ENCODE results near the gene ZNRF3.
"Not testable (repeated sequence)": the region's sequence is repeated elsewhere in the genome, so short reads cannot be mapped to it uniquely, and the experiment has no call there.

Gene ZNRF3

DNA sequence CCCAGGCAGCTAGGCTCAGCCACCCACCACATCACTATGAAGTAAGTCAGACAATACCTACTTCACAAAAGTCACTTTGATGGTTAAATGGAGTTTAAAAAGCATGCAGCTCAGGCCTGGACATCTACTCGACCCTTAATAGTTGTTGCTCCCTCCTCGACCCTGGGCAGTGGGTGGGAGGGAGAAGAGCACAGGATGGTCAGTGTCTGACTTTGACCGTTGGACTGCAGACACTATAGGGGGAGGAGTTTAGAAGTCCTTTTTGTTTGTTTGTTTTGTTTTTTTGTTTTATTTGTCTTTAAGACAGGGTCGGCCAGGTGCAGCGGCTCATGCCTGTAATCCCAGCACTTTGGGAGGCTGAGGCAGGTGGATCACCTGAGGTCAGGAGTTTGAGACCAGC lies 44.4 kb upstream of the ZNRF3 start:
- Histone ChIP-seq H3K4me3 (ENCODE audit: low read depth in 1 of 2, low read length in 2 of 2) (no peak overlapping the region), H3K79me2 (ENCODE audit: insufficient read depth, low read length) (no peaks in the 10 kb centered on the region), H3K36me3 (ENCODE audit: insufficient read depth, low read length) (peaks cover under 1% of the 10 kb centered on the region; the same call in 1 of the 2 replicates), H3K27ac (ENCODE audit: low read length) (no peak overlapping the region), H3K9me3 (ENCODE audit: insufficient read depth, low read length, severe bottlenecking) (no peaks in the 10 kb centered on the region), H4K20me1 (ENCODE audit: insufficient read depth, low read length) (no peaks in the 10 kb centered on the region), H3K4me2 (ENCODE audit: insufficient read depth, low read length) (no peak overlapping the region), H3K4me1 (ENCODE audit: insufficient read depth, low read length) (peaks cover 10% of the 10 kb centered on the region), H3K9ac (ENCODE audit: low read depth, low read length) (no peak overlapping the region), H3K27me3 (ENCODE audit: insufficient read depth, low read length, poor library complexity) (no peaks in the 10 kb centered on the region), H2AFZ (ENCODE audit: low read depth, low read length) (no peak overlapping the region)
- no peak for TF ChIP-seq EZH2 (IDR thresholded peaks at IDR 0.05; ENCODE audit: borderline replicate concordance, low read depth, low read length, severe bottlenecking)
- TF ChIP-seq, protein P1, sequence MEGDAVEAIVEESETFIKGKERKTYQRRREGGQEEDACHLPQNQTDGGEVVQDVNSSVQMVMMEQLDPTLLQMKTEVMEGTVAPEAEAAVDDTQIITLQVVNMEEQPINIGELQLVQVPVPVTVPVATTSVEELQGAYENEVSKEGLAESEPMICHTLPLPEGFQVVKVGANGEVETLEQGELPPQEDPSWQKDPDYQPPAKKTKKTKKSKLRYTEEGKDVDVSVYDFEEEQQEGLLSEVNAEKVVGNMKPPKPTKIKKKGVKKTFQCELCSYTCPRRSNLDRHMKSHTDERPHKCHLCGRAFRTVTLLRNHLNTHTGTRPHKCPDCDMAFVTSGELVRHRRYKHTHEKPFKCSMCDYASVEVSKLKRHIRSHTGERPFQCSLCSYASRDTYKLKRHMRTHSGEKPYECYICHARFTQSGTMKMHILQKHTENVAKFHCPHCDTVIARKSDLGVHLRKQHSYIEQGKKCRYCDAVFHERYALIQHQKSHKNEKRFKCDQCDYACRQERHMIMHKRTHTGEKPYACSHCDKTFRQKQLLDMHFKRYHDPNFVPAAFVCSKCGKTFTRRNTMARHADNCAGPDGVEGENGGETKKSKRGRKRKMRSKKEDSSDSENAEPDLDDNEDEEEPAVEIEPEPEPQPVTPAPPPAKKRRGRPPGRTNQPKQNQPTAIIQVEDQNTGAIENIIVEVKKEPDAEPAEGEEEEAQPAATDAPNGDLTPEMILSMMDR (IDR thresholded peaks at IDR 0.05; ENCODE audit: borderline replicate concordance, extremely low read depth, low read length, poor library complexity, severe bottlenecking), result no peak
- ATAC-seq (ENCODE audit: insufficient read depth, low read depth) (no peak), DNase-seq (no peak)

- H3K27ac ChIP-seq (ENCODE audit: low read length), result no peak overlapping the region
- no peak overlapping the region for H3K4me2 ChIP-seq (ENCODE audit: insufficient read depth, low read length)
- no peak for DNase-seq
- no peaks in the 10 kb centered on the region for H4K20me1 ChIP-seq (ENCODE audit: insufficient read depth, low read length)
- peaks cover 1% of the 10 kb centered on the region for H3K9me3 ChIP-seq (ENCODE audit: insufficient read depth, low read length, severe bottlenecking)
- H3K4me3 ChIP-seq (ENCODE audit: low read depth in 1 of 2, low read length in 2 of 2), result no peak overlapping the region
- ATAC-seq (ENCODE audit: insufficient read depth, low read depth), result no peak
- TF ChIP-seq, protein P1 (IDR thresholded peaks at IDR 0.05; ENCODE audit: borderline replicate concordance, extremely low read depth, low read length, poor library complexity, severe bottlenecking), result no peak
- no peak for TF ChIP-seq EZH2 (IDR thresholded peaks at IDR 0.05; ENCODE audit: borderline replicate concordance, low read depth, low read length, severe bottlenecking)
- peaks cover 10% of the 10 kb centered on the region for H3K4me1 ChIP-seq (ENCODE audit: insufficient read depth, low read length)
- H3K79me2 ChIP-seq (ENCODE audit: insufficient read depth, low read length), result no peaks in the 10 kb centered on the region
- no peaks in the 10 kb centered on the region for H3K27me3 ChIP-seq (ENCODE audit: insufficient read depth, low read length, poor library complexity)
- no peak overlapping the region for H2AFZ ChIP-seq (ENCODE audit: low read depth, low read length)
- H3K36me3 ChIP-seq (ENCODE audit: insufficient read depth, low read length), result no peaks in the 10 kb centered on the region
- H3K9ac ChIP-seq (ENCODE audit: low read depth, low read length), result no peak overlapping the region
Observed at GRCh38 chr22:28841111-28841510, 42.3 kb upstream of the ZNRF3 start.

DNA sequence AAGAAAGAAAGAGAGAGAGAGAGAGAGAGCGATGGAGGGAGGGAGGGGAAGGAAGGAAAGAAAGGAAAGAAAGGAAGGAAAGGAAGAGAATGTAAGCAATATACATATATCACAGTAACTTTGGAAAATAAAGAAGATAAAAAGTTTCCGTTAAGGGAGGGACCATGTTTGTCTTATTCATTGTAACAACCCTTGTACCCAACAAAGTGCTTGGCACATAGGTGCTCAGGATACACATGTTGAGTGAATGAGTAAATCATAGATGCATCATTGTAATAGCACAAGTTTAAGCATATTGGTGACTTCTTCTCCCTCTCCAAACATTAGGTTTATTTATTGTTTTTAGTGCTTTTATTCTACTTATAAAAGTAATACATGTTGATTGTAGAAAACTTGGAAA lies 39.7 kb upstream of the ZNRF3 start:
- Histone ChIP-seq H3K9ac (ENCODE audit: low read depth, low read length) (no peak overlapping the region), H3K4me1 (ENCODE audit: insufficient read depth, low read length) (no peaks in the 10 kb centered on the region), H3K27me3 (ENCODE audit: insufficient read depth, low read length, poor library complexity) (no peaks in the 10 kb centered on the region), H3K4me2 (ENCODE audit: insufficient read depth, low read length) (no peak overlapping the region), H4K20me1 (ENCODE audit: insufficient read depth, low read length) (no peaks in the 10 kb centered on the region), H3K9me3 (ENCODE audit: insufficient read depth, low read length, severe bottlenecking) (peaks cover 16% of the 10 kb centered on the region), H2AFZ (ENCODE audit: low read depth, low read length) (no peak overlapping the region), H3K4me3 (ENCODE audit: low read depth in 1 of 2, low read length in 2 of 2) (no peak overlapping the region), H3K27ac (ENCODE audit: low read length) (no peak overlapping the region), H3K79me2 (ENCODE audit: insufficient read depth, low read length) (no peaks in the 10 kb centered on the region), H3K36me3 (ENCODE audit: insufficient read depth, low read length) (no peaks in the 10 kb centered on the region)
- TF ChIP-seq EZH2 (IDR thresholded peaks at IDR 0.05; ENCODE audit: borderline replicate concordance, low read depth, low read length, severe bottlenecking), result no peak
- TF ChIP-seq, protein P1 (IDR thresholded peaks at IDR 0.05; ENCODE audit: borderline replicate concordance, extremely low read depth, low read length, poor library complexity, severe bottlenecking), result no peak
- DNase-seq, result no peak
- no peak for ATAC-seq (ENCODE audit: insufficient read depth, low read depth)

- H3K9ac ChIP-seq (ENCODE audit: low read depth, low read length); H3K4me3 ChIP-seq (ENCODE audit: low read depth in 1 of 2, low read length in 2 of 2); DNase-seq; ATAC-seq (ENCODE audit: insufficient read depth, low read depth); H3K27me3 ChIP-seq (ENCODE audit: insufficient read depth, low read length, poor library complexity); H3K27ac ChIP-seq (ENCODE audit: low read length); H3K79me2 ChIP-seq (ENCODE audit: insufficient read depth, low read length); H4K20me1 ChIP-seq (ENCODE audit: insufficient read depth, low read length); H3K36me3 ChIP-seq (ENCODE audit: insufficient read depth, low read length); H2AFZ ChIP-seq (ENCODE audit: low read depth, low read length); H3K4me1 ChIP-seq (ENCODE audit: insufficient read depth, low read length); H3K4me2 ChIP-seq (ENCODE audit: insufficient read depth, low read length): not testable (repeated sequence)
- peaks cover 16% of the 10 kb centered on the region for H3K9me3 ChIP-seq (ENCODE audit: insufficient read depth, low read length, severe bottlenecking)
Observed at GRCh38 chr22:28844277-28844676, 39.1 kb upstream of the ZNRF3 start.
